HG02610 (cell line): ENCODE data around the gene ZNF462.
"Not testable (repeated sequence)": the region's sequence is repeated elsewhere in the genome, so short reads cannot be mapped to it uniquely, and the experiment has no call there.

Experiments used
- ATAC-seq: cut with Tn5 transposase; IDR thresholded peaks from one replicate; pipeline ENCODE4 v1.9.1; 2021; ENCODE audit warnings: mild to moderate bottlenecking, moderate library complexity; ENCODE audit not compliant: unreplicated experiment

ZNF462 gene

GRCh38 chr9:106989904-106990303 is 126.9 kb downstream of the ZNF462 start:
- ATAC-seq: not testable (repeated sequence)

DNA sequence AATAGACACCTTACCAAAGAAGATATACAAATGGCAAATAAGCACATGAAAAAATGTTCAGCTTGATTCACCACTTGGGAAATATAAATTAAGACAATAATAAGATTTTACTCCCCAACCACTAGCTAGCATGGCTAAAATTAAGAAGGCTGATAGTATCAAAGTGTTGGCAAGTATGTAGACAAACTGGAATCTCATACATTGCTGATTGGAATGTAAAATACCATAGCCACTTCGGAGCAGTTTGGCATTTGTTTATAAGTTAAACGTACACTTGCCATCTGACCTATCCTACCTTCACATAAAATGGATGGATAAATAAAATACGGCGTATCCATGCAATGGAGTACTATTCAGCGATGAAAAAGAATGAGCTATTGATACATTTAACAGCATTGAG is 129.2 kb downstream of the ZNF462 start:
- no peak for ATAC-seq

- no peak for ATAC-seq
Measured at GRCh38 chr9:106993603-106994002, 130.6 kb downstream of the ZNF462 start.

DNA sequence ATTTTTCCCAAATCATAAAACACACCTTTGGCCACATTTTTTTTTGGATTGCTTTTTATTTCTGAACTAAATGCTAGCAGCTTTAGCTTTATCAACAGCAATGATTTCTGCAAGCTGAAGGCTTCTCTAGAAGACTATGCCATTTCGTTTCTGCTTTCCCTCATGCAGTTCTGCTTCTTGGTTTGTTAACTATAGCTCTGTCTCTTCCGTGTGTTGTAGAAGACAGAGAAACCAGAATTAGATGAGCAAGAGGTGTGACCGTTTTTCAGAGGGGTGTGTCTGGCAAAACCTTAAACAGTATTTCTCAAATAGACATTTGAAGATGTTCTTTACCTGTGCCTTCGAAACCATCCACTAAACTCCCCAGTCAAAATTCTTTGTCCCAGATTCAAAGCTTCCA is 131.5 kb downstream of the ZNF462 start:
- ATAC-seq: no peak

DNA sequence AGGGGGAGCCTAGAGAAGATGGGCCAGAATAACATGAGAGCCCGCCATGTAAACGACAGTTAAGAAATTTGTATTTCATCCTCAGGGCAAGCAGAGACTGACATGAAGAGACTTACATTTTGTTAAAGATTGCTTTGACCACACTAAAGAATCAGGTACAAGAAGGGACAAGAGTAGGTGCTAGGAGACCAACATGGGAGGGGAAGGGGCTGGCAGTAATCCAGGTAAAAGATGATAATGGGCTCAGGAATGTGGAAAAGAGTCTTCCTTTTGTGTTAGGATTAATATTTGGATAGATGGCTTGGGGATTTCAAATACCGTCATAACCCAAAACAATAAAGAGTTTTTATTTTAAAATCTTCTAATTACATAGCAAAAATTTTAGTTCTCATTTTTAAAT is 137.3 kb downstream of the ZNF462 start:
- no peak for ATAC-seq

GRCh38 chr9:107005201-107005600 is 142.2 kb downstream of the ZNF462 start:
- no peak for ATAC-seq

DNA sequence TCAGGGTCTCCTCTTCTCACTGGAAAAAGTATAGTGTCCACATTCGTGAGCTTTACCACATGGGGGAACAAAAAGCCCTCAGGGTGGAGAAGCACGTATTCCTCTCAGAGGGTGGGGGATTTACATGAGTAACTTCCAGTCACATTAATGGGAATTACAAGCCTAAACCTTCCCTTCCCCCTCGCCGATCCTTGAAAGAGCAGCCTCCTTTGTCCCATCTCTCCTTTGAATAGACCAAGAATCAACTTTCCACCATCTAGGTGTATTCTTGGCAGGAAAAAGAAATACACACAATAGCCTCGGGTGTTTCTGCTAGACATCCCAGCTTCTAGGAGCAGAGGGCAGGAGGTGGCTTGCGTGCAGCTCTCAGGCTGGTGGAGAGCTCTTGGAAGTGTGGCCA is 144.4 kb downstream of the ZNF462 start:
- no peak for ATAC-seq

DNA sequence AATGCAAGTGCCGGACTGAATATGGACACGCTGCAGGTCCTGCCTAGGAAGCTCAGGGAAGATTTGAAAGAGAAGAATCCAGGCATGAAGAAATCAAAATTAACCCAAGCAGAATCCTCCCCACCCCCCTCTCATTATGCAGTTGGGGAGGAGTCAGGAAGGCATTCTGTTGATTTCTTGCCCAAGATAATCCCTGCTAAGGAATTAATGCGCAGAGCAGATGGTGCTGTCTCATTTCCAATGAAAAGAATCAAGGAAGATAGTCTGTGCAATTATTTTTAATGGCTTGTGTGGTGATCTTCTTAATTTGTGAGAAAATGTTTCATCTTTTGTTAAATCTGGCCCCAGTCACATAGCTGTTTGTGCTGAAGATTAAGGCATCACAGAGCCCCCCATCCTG is 145.0 kb downstream of the ZNF462 start:
- ATAC-seq: no peak

DNA sequence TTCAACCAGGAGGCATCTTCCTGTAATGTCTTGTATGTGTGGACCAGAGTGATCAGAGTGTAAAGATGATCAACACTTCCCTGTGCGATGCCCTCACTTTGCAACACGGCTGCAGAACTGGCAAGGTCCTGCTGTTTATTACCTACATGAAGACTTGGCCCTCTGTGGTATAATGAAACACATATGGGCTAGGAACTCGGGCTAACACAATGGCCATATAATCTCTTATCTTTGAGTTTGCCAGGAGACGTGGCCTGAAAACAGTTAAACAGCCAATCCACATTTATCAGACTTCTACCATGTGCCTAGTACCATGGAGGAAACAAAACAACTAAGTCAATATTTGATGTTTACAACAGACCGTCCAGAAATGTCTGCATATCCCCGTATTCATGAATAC is 145.5 kb downstream of the ZNF462 start:
- no peak for ATAC-seq

GRCh38 chr9:107016383-107016782 is 153.4 kb downstream of the ZNF462 start:
- no peak for ATAC-seq

- no peak for ATAC-seq
Measured at GRCh38 chr9:107018861-107019545, 156.0 kb downstream of the ZNF462 start.

DNA sequence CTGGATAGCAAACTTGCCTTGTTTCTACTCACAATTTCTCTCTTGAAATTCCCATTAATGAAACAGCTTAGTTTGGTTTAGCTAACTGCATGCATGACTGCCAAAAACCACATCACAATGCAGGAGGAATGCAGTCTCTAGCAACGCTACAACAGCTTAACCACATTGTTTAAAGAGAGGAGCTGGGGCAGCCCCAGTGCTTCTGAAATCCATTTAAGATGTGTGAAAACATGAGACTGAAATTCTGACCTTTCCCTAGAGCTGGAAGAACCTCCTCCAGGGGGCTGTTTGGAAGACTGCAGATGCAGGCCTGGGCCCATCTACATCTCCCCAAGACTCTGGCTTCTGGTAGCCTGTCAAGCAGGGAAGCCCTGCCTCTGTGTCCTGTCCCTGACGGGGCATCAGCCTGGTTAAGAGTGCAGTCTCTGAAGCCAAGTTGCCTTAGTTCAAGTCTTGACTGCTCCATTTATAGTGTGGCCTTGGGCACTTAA is 157.1 kb downstream of the ZNF462 start:
- peak; percentile 71 for ATAC-seq

DNA sequence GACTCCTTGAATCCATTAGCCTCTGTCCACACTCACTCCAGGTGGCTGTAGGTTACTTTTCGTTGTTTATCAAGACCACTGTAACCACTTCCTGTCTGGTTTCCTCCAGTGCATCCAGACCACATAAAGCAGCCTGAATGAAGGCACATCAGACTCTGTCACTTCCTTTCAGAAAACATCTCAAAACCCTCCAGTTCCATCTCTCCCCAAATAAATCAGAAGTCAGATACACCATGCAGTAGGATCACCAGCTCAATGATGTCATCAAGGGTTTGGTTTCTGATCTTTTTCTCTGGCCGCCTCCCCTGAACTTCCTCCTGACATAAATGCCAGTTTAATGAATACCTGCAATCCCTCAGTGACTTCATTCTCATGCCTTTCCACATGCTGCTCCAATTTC is 161.2 kb downstream of the ZNF462 start:
- ATAC-seq: peak; percentile 52

- ATAC-seq: no peak
Measured at GRCh38 chr9:107025260-107026035, 162.5 kb downstream of the ZNF462 start.

DNA sequence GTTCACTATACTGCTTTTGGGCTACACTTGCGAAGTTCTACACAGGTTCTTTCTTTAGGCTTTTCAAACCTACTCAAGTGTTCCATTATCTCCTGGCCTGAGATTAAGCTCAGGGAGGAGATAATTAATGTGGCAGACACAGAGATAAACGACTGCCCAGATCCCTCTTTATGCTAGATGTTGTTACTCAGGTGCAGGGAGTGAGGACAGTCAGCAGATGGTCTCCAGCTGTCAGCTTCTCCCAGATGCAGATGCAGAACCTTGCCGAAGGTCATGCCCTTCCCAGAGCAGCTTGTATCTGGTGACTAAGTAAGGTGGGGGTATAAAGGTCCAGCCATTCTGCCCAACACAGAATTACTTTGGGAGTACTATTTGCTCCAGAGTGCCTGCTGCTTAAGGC is 166.2 kb downstream of the ZNF462 start:
- no peak for ATAC-seq

- no peak for ATAC-seq
Measured at GRCh38 chr9:107033966-107034365, 171.0 kb downstream of the ZNF462 start.

DNA sequence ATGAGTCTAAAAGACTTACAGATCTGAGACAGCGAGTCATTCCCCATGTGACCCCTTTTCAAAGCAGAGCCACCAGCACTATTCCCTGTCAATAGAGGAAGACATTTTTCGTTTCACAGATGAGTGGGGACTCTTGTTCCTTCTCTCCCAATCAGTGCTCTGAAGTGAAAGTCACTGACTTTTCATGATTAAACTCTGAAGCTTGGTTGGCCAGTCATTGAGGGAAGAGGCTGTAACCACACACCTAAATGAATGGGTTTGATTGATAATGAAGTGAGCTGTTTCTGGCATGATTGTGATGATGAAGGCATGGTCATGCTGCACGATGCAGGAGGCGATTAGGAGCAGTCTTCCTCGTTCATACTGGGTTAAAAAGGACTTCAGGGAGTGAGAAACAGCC is 171.9 kb downstream of the ZNF462 start:
- no peak for ATAC-seq

DNA sequence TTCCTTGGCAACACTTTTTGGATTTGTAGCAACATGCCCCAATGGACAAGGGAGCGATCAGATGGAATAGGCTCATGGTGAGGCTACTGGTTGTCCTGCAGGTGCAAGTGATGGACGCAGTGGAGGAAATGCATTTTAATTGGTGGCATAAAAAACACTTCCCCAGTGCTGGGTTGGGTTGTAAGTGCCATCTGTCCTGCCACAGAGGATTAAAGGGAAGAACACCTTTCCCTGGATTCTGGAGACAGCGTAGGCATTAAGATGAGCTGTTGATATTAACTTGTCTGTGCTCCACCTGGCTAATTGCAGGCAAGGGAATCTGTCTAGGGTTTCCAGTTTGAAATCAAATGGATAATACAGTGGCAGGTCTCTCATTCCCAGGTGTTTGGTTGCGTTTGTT is 173.4 kb downstream of the ZNF462 start:
- ATAC-seq: no peak

DNA sequence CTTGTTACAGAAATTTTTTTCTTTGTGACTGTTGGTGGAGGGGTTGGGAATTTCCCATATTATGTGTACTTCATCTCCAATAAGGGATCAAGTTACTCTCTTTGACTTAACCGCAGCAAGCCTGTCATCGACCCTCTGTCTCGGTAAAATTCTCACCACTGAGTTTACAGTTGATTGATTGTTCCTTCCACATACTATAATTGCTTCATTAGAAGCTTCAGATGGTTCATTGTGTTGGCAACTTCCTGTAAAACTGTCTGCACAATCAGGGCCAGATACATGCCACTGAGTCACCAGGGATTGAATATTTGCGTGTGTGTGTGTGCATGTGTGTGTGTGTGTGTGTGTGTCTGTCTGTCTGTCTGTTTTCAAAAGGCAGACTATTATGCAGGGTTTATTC is 176.6 kb downstream of the ZNF462 start:
- no peak for ATAC-seq

GRCh38 chr9:107042606-107043005 is 179.6 kb downstream of the ZNF462 start:
- ATAC-seq: no peak

GRCh38 chr9:107043886-107044285 is 180.9 kb downstream of the ZNF462 start:
- ATAC-seq: no peak

DNA sequence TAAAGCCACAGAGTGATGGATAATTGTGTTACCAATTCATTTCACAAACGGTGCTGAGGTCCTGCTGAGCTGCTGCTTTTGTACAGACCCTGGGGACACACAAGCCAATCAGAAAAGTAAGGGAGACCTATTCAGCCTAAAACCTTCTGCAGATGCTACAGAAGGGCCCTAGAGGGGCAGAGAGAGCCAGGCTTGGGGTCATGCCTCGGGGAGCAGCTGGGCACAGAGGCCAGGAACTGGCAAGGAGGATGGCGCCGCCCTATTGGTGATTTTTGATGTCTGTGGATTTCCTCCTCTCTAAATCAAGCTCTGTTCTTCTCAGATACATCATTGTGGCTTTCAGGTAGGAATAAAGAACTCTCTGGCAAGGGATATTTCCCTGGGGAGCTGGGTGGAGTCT is 181.9 kb downstream of the ZNF462 start:
- no peak for ATAC-seq
